Central memory CD8-positive, alpha-beta T cell (primary cell): Measurements from ENCODE around the gene MYOG.

ENCODE experiments used
- ATAC-seq: fragments of 150-1000 bp; cut with Tn5 transposase; replicated peaks from 2 replicates; pipeline ENCODE4 v1.10.0; 2022; ENCODE audit warnings: mild to moderate bottlenecking, moderate FRiP score, moderate number of reproducible peaks; ENCODE audit not compliant: poor library complexity, severe bottlenecking; ENCODE audit errors: extremely low read depth
- DNase-seq, 2 donors: peaks; one replicate each; pipeline ENCODE4 v3.0.0; 2021; ENCODE audit warnings: low spot score in 2 of 2
- H3K27ac Mint-ChIP-seq: one replicate; pipeline ENCODE4 v1.8.0; 2022; ENCODE audit warnings: low read depth, mild to moderate bottlenecking, moderate library complexity, mixed read lengths
- H3K27me3 Mint-ChIP-seq: one replicate; pipeline ENCODE4 v1.8.0; 2022; ENCODE audit warnings: mixed read lengths
- H3K36me3 Mint-ChIP-seq: one replicate; pipeline ENCODE4 v1.8.0; 2022; ENCODE audit warnings: mild to moderate bottlenecking, moderate library complexity, mixed read lengths; ENCODE audit not compliant: insufficient read depth
- H3K4me1 Mint-ChIP-seq: one replicate; pipeline ENCODE4 v1.8.0; 2022; ENCODE audit warnings: mixed read lengths
- H3K4me3 Mint-ChIP-seq: one replicate; pipeline ENCODE4 v1.8.0; 2022; ENCODE audit warnings: mild to moderate bottlenecking, moderate library complexity, mixed read lengths
- H3K9me3 Mint-ChIP-seq: one replicate; pipeline ENCODE4 v1.8.0; 2022; ENCODE audit warnings: mixed read lengths

MYOG gene

GRCh38 chr1:203085528-203086406 is at the start of gene MYOG:
MYOG (minus strand) TSS chr1:203086012; CDS start chr1:203085961, 51 bp downstream.
- no peak within 1 kb of the TSS for H3K4me3 Mint-ChIP-seq
- no peak within 1 kb of the TSS for H3K27ac Mint-ChIP-seq
- DNase-seq (no peak), ATAC-seq (no peak)
- H3K4me1 Mint-ChIP-seq, result no peaks in the 10 kb centered on the region
- H3K36me3 Mint-ChIP-seq, result no peaks in the 10 kb centered on the region
- H3K9me3 Mint-ChIP-seq, result no peaks in the 10 kb centered on the region
- peaks cover 69% of the 10 kb centered on the region for H3K27me3 Mint-ChIP-seq

- peaks cover 26% of the 10 kb centered on the region for H3K27me3 Mint-ChIP-seq
- no peak overlapping the region for H3K4me3 Mint-ChIP-seq
- no peaks in the 10 kb centered on the region for H3K9me3 Mint-ChIP-seq
- ATAC-seq (no peak), DNase-seq (no peak)
- peaks cover 6% of the 10 kb centered on the region for H3K4me1 Mint-ChIP-seq
- no peak overlapping the region for H3K27ac Mint-ChIP-seq
- no peaks in the 10 kb centered on the region for H3K36me3 Mint-ChIP-seq
Observed at GRCh38 chr1:203133970-203134725, 48.3 kb upstream of the MYOG start.

GRCh38 chr1:203131548-203132200 is 45.9 kb upstream of the MYOG start:
- Mint-ChIP-seq H3K27ac (no peak overlapping the region), H3K4me3 (no peak overlapping the region), H3K4me1 (peaks cover 18% of the 10 kb centered on the region), H3K27me3 (peaks cover 51% of the 10 kb centered on the region), H3K36me3 (no peaks in the 10 kb centered on the region), H3K9me3 (no peaks in the 10 kb centered on the region)
- DNase-seq (no peak), ATAC-seq (no peak)

GRCh38 chr1:203130358-203130985 is 44.7 kb upstream of the MYOG start:
- Mint-ChIP-seq H3K4me3 (no peak overlapping the region), H3K27me3 (peaks cover 63% of the 10 kb centered on the region), H3K9me3 (no peaks in the 10 kb centered on the region), H3K36me3 (no peaks in the 10 kb centered on the region), H3K4me1 (peaks cover 14% of the 10 kb centered on the region), H3K27ac (no peak overlapping the region)
- ATAC-seq (no peak), DNase-seq (no peak)

GRCh38 chr1:203129501-203130231 is 43.9 kb upstream of the MYOG start:
- peaks cover 14% of the 10 kb centered on the region for H3K4me1 Mint-ChIP-seq
- ATAC-seq (no peak), DNase-seq (no peak)
- H3K9me3 Mint-ChIP-seq, result no peaks in the 10 kb centered on the region
- no peaks in the 10 kb centered on the region for H3K36me3 Mint-ChIP-seq
- H3K27ac Mint-ChIP-seq, result no peak overlapping the region
- H3K4me3 Mint-ChIP-seq, result no peak overlapping the region
- peaks cover 71% of the 10 kb centered on the region for H3K27me3 Mint-ChIP-seq

- Mint-ChIP-seq H3K4me1 (peaks cover 14% of the 10 kb centered on the region), H3K4me3 (no peak overlapping the region), H3K9me3 (no peaks in the 10 kb centered on the region), H3K27me3 (peaks cover 78% of the 10 kb centered on the region), H3K36me3 (no peaks in the 10 kb centered on the region), H3K27ac (no peak overlapping the region)
- DNase-seq (no peak), ATAC-seq (no peak)
Observed at GRCh38 chr1:203128716-203129500, 43.1 kb upstream of the MYOG start.

GRCh38 chr1:203128431-203128715 is 42.6 kb upstream of the MYOG start:
- Mint-ChIP-seq H3K4me3 (no peak overlapping the region), H3K9me3 (no peaks in the 10 kb centered on the region), H3K27ac (no peak overlapping the region), H3K27me3 (peaks cover 84% of the 10 kb centered on the region), H3K4me1 (peaks cover 14% of the 10 kb centered on the region), H3K36me3 (no peaks in the 10 kb centered on the region)
- ATAC-seq, result no peak
- DNase-seq, result no peak

DNA sequence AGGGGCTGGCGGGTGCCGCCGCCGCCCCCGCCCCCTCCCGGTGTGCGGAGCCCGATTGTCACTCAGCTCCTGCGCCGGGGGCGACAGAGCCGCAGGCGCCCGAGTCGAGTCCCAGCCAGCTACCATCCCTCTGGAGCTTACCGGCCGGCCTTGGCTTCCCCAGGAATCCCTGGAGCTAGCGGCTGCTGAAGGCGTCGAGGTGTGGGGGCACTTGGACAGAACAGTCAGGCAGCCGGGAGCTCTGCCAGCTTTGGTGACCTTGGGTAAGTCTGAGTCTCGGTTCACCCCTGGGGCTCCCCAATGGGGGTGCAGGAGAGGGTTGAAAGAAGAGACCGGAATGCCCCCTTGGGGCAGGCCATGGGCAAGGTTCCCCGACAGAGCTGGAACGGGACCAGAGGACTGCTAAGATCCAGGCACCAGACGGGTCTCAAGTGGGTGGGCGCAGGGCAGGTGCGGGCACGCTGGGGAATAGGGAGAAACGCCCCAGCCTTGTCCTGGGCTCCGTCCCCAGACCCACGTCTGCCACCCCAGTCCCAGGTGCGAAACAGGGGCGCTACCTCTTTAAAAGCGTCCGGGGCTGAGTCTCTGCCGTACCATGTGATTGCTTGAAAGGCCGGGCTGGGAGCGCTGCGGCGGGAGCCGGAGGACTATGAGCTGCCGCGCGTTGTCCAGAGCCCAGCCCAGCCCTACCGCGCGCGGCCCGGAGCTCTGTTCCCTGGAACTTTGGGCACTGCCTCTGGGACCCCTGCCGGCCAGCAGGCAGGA is 42.0 kb upstream of the MYOG start, which contains the start of gene ADORA1:
Gene ADORA1 (plus strand): TSS at position 61 of the 765 bp plus-strand sequence. CDS start 1,116 bp downstream, outside the sequence.
- H3K4me1 Mint-ChIP-seq, result peaks cover 14% of the 10 kb centered on the region
- no peaks in the 10 kb centered on the region for H3K36me3 Mint-ChIP-seq
- H3K27me3 Mint-ChIP-seq, result peaks cover 84% of the 10 kb centered on the region
- H3K9me3 Mint-ChIP-seq, result no peaks in the 10 kb centered on the region
- ATAC-seq (no peak), DNase-seq (no peak)
- no peak within 1 kb of the TSS for H3K4me3 Mint-ChIP-seq
- H3K27ac Mint-ChIP-seq, result no peak within 1 kb of the TSS

- H3K27ac Mint-ChIP-seq, result no peak overlapping the region
Observed at GRCh38 chr1:203126866-203127665, 41.3 kb upstream of the MYOG start.

GRCh38 chr1:203126151-203126865 is 40.5 kb upstream of the MYOG start:
- Mint-ChIP-seq H3K27me3 (peaks cover 91% of the 10 kb centered on the region), H3K36me3 (no peaks in the 10 kb centered on the region), H3K27ac (no peak overlapping the region), H3K4me1 (peaks cover 14% of the 10 kb centered on the region), H3K9me3 (no peaks in the 10 kb centered on the region), H3K4me3 (no peak overlapping the region)
- no peak for ATAC-seq
- no peak for DNase-seq

More at GRCh38 chr1:203126866-203127665, 41.3 kb upstream of the MYOG start:
- DNase-seq, result no peak
- H3K4me3 Mint-ChIP-seq, result no peak overlapping the region
- H3K4me1 Mint-ChIP-seq, result peaks cover 14% of the 10 kb centered on the region
- no peaks in the 10 kb centered on the region for H3K9me3 Mint-ChIP-seq
- no peak for ATAC-seq
- peaks cover 91% of the 10 kb centered on the region for H3K27me3 Mint-ChIP-seq
- H3K36me3 Mint-ChIP-seq, result no peaks in the 10 kb centered on the region
